PC-3 (cell line): ENCODE measurements around the gene AIG1. TPM values are rescaled to one million over a fixed set of nuclear protein-coding genes. Genes with fewer than 3 reads are reported as not detected.
"Not testable (repeated sequence)": the region's sequence is repeated elsewhere in the genome, so short reads cannot be mapped to it uniquely, and the experiment has no call there.

Experiments
- ATAC-seq: fragments of 200-7000 bp; cut with Tn5 transposase; 2 replicates; pipeline ENCODE4 v1.9.1; 2020; ENCODE audit warnings: mild to moderate bottlenecking, moderate library complexity
- BruUV-seq: library from RNA; stranded (reverse); fragments of 400-500 nt; replicated peaks from 2 replicates; lab custom pipeline; 2021; lab: Mats Ljungman, UMichigan
- CTCF ChIA-PET: fragments of 300-600 bp; sonication (Branson Sonifier 250); formaldehyde crosslinking; loops from one replicate; lab custom pipeline; 2022; ENCODE audit warnings: antibody characterized with exemption; lab: Charles Lee
- POLR2A ChIA-PET: fragments of 300-600 bp; sonication (Branson Sonifier 250); formaldehyde crosslinking; loops from one replicate; lab custom pipeline; 2022; ENCODE audit warnings: antibody characterized with exemption; ENCODE audit not compliant: unreplicated experiment; lab: Charles Lee
- DNase-seq: peaks from one replicate; pipeline ENCODE4 v3.0.0-alpha.2; 2015
- H2AFZ ChIP-seq: fragments of 300-600 bp; sonication (generic); 2 replicates; pipeline ENCODE4 v1.6.0; 2016; ENCODE audit warnings: antibody characterized with exemption, low read length
- H3F3A ChIP-seq: fragments of 300-600 bp; sonication (generic); one replicate; pipeline ENCODE4 v1.6.0; 2017; ENCODE audit warnings: antibody characterized with exemption, low read length, control low read depth, mild to moderate bottlenecking; ENCODE audit not compliant: unreplicated experiment
- H3K27ac ChIP-seq: fragments of 300-600 bp; sonication (generic); 2 replicates; pipeline ENCODE4 v1.5.1; 2016; ENCODE audit warnings: mild to moderate bottlenecking, low read length
- H3K27me3 ChIP-seq: fragments of 300-600 bp; sonication (generic); 2 replicates; pipeline ENCODE4 v1.6.1; 2016; ENCODE audit warnings: low read length, mixed read lengths
- H3K36me3 ChIP-seq: fragments of 300-600 bp; sonication (generic); 2 replicates; pipeline ENCODE4 v1.6.1; 2016; ENCODE audit warnings: low read depth, mixed run types, low read length, mixed read lengths
- H3K4me1 ChIP-seq: fragments of 300-600 bp; sonication (generic); 2 replicates; pipeline ENCODE4 v1.5.1; 2016; ENCODE audit warnings: low read length; ENCODE audit not compliant: insufficient read depth
- H3K4me2 ChIP-seq: fragments of 300-600 bp; sonication (generic); 2 replicates; pipeline ENCODE4 v1.6.0; 2016; ENCODE audit warnings: low read length
- H3K4me3 ChIP-seq: fragments of 300-600 bp; sonication (generic); 2 replicates; pipeline ENCODE4 v1.5.1; 2016; ENCODE audit warnings: mild to moderate bottlenecking, low read length, mixed read lengths
- H3K79me2 ChIP-seq: fragments of 300-600 bp; sonication (generic); 2 replicates; pipeline ENCODE4 v1.6.1; 2017; ENCODE audit warnings: low read length, mixed read lengths
- H3K9ac ChIP-seq: fragments of 300-600 bp; sonication (generic); 2 replicates; pipeline ENCODE4 v1.6.0; 2016; ENCODE audit warnings: mild to moderate bottlenecking, low read length
- H3K9me2 ChIP-seq: fragments of 300-600 bp; sonication (generic); replicated peaks from 2 replicates; pipeline ENCODE4 v1.6.1; 2016; ENCODE audit warnings: mixed run types, low read length, mixed read lengths
- H3K9me3 ChIP-seq: fragments of 300-600 bp; sonication (generic); 2 replicates; pipeline ENCODE4 v1.6.1; 2016; ENCODE audit warnings: low read length, mixed read lengths
- H4K20me1 ChIP-seq: fragments of 300-600 bp; sonication (generic); 2 replicates; pipeline ENCODE4 v1.6.1; 2016; ENCODE audit warnings: low read length, mixed read lengths
- CTCF ChIP-seq: fragments of 300-600 bp; sonication (generic); conservative IDR thresholded peaks from 2 replicates; pipeline ENCODE4 v1.5.1; 2017; ENCODE audit warnings: antibody characterized with exemption, low read depth, mild to moderate bottlenecking, low read length
- EZH2 ChIP-seq: fragments of 300-600 bp; sonication (generic); IDR thresholded peaks from one replicate; pipeline ENCODE4 v1.6.1; 2017; ENCODE audit warnings: antibody characterized with exemption, mild to moderate bottlenecking, low read length; ENCODE audit not compliant: unreplicated experiment
- EZH2phosphoT487 ChIP-seq: fragments of 300-600 bp; sonication (generic); IDR thresholded peaks from 2 replicates; pipeline ENCODE4 v1.6.1; 2018; ENCODE audit warnings: mild to moderate bottlenecking, antibody characterized with exemption, low read length, borderline replicate concordance
- intact Hi-C: fragments of 100-400 bp; cut with micrococcal nuclease; formaldehyde crosslinking; loops from 2 replicates; pipeline ENCODE4 v1.9.0; 2023
- total RNA-seq: library from RNA; depleted of rRNA; stranded (reverse); fragments of >200 nt; gene quantifications from 2 replicates; pipeline ENCODE4 v1.2.3, GENCODE V29; 2014

The AIG1 gene
- total RNA-seq, 1 experiment from 2014 or later: 32.7 TPM

- no peaks in the 10 kb centered on the region for H3K36me3 ChIP-seq
- CTCF ChIA-PET: no interaction called here
Measured at GRCh38 chr6:143166247-143166695, 105.6 kb downstream of the AIG1 start.

GRCh38 chr6:143167224-143167623 is 106.5 kb downstream of the AIG1 start:
- no TSS peak for BruUV-seq
- Histone ChIP-seq H3K4me1 (no peaks in the 10 kb centered on the region), H3K9ac (no peak overlapping the region), H3K9me2 (no peaks in the 10 kb centered on the region), H3K27ac (no peak overlapping the region), H3K4me3 (no peak overlapping the region), H3K36me3 (no peaks in the 10 kb centered on the region), H3K9me3 (no peaks in the 10 kb centered on the region), H2AFZ (no peak overlapping the region), H3K4me2 (no peak overlapping the region), H3K27me3 (no peaks in the 10 kb centered on the region), H3K79me2 (no peaks in the 10 kb centered on the region), H4K20me1 (no peaks in the 10 kb centered on the region), H3F3A (no peaks in the 10 kb centered on the region)
- TF ChIP-seq EZH2 (no peak), CTCF (no peak), EZH2phosphoT487 (no peak)
- intact Hi-C loops: loop anchor here (1.0 kb wide), 1 partner anchor 17 kb away; no protein-coding TSS in a partner anchor
- ChIA-PET POLR2A (no interaction called here), CTCF (no interaction called here)
- ATAC-seq (no peak), DNase-seq (no peak)

More at GRCh38 chr6:143166247-143166695, 105.6 kb downstream of the AIG1 start:
- H3K27ac ChIP-seq: no peak overlapping the region
- DNase-seq (no peak), ATAC-seq (no peak)
- no peaks in the 10 kb centered on the region for H3K9me3 ChIP-seq
- H3K4me1 ChIP-seq: no peaks in the 10 kb centered on the region
- no peaks in the 10 kb centered on the region for H3K9me2 ChIP-seq
- POLR2A ChIA-PET: no interaction called here
- no peak overlapping the region for H3K4me3 ChIP-seq
- no TSS peak for BruUV-seq
- H3F3A ChIP-seq: no peaks in the 10 kb centered on the region
- H4K20me1 ChIP-seq: no peaks in the 10 kb centered on the region
- TF ChIP-seq EZH2: no peak
- no peak overlapping the region for H2AFZ ChIP-seq
- no peak overlapping the region for H3K4me2 ChIP-seq
- intact Hi-C loops: no loop called here
- H3K9ac ChIP-seq: no peak overlapping the region
- no peaks in the 10 kb centered on the region for H3K27me3 ChIP-seq
- no peaks in the 10 kb centered on the region for H3K79me2 ChIP-seq

GRCh38 chr6:143168396-143168816 is 107.7 kb downstream of the AIG1 start:
- DNase-seq, H3K27me3 ChIP-seq, H3K36me3 ChIP-seq, H3K9me2 ChIP-seq, CTCF ChIA-PET, H3K9ac ChIP-seq, H3K79me2 ChIP-seq, intact Hi-C loops, BruUV-seq, H3K4me3 ChIP-seq, ATAC-seq, H3K9me3 ChIP-seq, H2AFZ ChIP-seq, H3K4me1 ChIP-seq, H4K20me1 ChIP-seq, H3K27ac ChIP-seq, POLR2A ChIA-PET, H3F3A ChIP-seq, H3K4me2 ChIP-seq: not testable (repeated sequence)

- Histone ChIP-seq H3K4me3 (no peak overlapping the region), H3K9me2 (no peaks in the 10 kb centered on the region), H3K36me3 (no peaks in the 10 kb centered on the region), H3K9me3 (no peaks in the 10 kb centered on the region), H3K4me2 (no peak overlapping the region), H3F3A (no peaks in the 10 kb centered on the region), H3K27me3 (no peaks in the 10 kb centered on the region), H4K20me1 (no peaks in the 10 kb centered on the region), H3K27ac (no peak overlapping the region), H3K9ac (no peak overlapping the region), H3K79me2 (no peaks in the 10 kb centered on the region), H3K4me1 (no peaks in the 10 kb centered on the region), H2AFZ (no peak overlapping the region)
- DNase-seq (no peak), ATAC-seq (no peak)
- POLR2A ChIA-PET: no interaction called here
- CTCF ChIA-PET: no interaction called here
- no peak for TF ChIP-seq EZH2
- no peak for TF ChIP-seq EZH2phosphoT487
- no peak for TF ChIP-seq CTCF
- BruUV-seq: no TSS peak
- intact Hi-C loops: no loop called here
Measured at GRCh38 chr6:143169440-143169839, 108.8 kb downstream of the AIG1 start.
